ENCODE data around the gene TIMM44. TPM values are rescaled to one million over a fixed set of nuclear protein-coding genes. Genes with fewer than 3 reads are reported as not detected.

Gene TIMM44
- total and polyA plus RNA-seq, 2 experiments from 2014 or later: 52.0 to 92.4 TPM

DNA sequence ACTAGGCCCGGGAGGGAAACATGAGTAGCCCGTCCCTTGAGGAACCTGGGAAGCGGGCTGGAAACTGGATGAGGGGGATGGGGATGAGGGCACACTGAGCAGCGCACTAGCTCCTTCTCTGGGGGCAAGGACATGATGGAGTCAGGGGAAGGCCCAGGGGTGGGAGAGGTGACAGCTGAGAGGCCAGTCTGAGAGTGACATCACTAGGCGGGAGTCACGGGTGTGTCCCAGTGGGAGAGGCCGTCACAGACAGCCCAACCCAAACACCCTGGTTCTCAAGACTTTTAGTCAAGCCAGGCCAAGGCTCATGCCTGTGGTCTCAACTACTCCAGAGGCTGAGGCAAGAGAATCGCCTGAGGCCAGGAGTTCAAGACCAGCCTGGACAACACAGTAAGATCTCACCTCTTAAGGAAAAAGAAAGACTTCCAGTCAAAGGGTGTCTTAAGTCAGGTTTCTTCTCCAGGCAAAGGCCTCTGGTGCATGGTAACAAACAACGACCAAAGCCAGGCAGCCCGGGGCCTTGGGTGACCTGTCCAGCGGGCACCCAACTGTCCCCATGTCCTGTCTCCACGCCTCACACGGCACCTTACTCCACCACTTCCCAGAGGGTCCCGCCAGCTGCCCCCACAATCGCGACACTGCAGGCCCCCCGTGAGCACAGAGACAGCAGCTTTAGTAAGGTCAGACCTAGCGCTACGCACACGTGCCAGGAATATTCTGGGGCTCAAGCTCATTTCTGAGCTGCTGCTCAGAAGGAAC is 25.5 kb upstream of the TIMM44 start:
- Histone ChIP-seq H3K4me1 (ENCODE audit: low read depth) (no peaks in the 10 kb centered on the region), H3K27ac (no peak overlapping the region), H3K9me3 (ENCODE audit: low read depth) (no peaks in the 10 kb centered on the region), H3K27me3 (no peaks in the 10 kb centered on the region), H3K36me3 (peaks cover 38% of the 10 kb centered on the region), H3K4me3 (no peak overlapping the region)
- no peak for DNase-seq (ENCODE audit: low read depth in 1 of 2, low spot score in 1 of 2)
- no peak for TF ChIP-seq CTCF (IDR thresholded peaks at IDR 0.05; ENCODE audit: low read depth, low read length)

GRCh38 chr19:7968008-7968795 is 24.7 kb upstream of the TIMM44 start:
- peaks cover 34% of the 10 kb centered on the region for H3K36me3 ChIP-seq

DNA sequence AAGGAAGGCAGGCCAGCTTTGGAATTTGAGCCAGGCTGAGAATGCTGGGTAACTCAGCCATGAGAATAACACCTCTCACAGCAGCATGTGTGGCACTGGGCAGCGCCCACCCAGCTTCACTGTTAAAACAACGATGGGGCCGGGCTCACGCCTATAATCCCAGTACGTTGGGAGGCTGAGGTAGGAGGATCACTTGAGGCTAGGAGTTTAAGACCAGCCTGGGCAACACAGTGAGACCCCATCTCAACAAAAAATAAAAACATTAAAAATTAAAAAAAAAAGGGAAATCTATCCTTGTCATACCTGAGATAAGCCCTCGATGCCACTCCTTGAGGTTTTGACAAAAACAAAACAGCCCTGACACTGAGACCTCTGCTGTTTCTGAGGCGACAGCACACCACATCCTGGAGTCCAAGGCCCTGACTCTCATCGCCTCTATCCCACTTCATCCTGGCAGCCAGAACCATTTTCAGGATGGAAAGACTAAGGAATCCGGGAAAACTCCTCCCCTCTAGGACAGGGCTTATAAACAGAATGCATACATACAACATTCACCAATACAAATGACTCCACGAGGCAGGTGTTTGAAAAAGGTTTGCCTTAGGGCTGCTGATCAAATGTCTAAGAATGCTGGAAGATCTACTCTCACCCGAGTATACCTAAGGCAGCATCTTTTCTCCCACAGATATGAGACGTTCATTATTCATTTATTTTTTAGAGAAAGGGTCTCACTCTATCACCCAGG is 22.6 kb upstream of the TIMM44 start:
- H3K9me3 ChIP-seq (ENCODE audit: low read depth): no peaks in the 10 kb centered on the region
- no peak overlapping the region for H3K27ac ChIP-seq
- TF ChIP-seq CTCF (IDR thresholded peaks at IDR 0.05; ENCODE audit: low read depth, low read length): no peak
- no peak overlapping the region for H3K4me3 ChIP-seq
- DNase-seq (ENCODE audit: low read depth in 1 of 2, low spot score in 1 of 2): no peak
- H3K36me3 ChIP-seq: peaks cover 41% of the 10 kb centered on the region
- H3K4me1 ChIP-seq (ENCODE audit: low read depth): no peaks in the 10 kb centered on the region
- no peaks in the 10 kb centered on the region for H3K27me3 ChIP-seq

More at GRCh38 chr19:7968008-7968795, 24.7 kb upstream of the TIMM44 start:
- Histone ChIP-seq H3K4me3 (no peak overlapping the region), H3K27me3 (no peaks in the 10 kb centered on the region), H3K4me1 (ENCODE audit: low read depth) (no peaks in the 10 kb centered on the region), H3K9me3 (ENCODE audit: low read depth) (no peaks in the 10 kb centered on the region), H3K27ac (no peak overlapping the region)
- TF ChIP-seq CTCF (IDR thresholded peaks at IDR 0.05; ENCODE audit: low read depth, low read length): no peak
- no peak for DNase-seq (ENCODE audit: low read depth in 1 of 2, low spot score in 1 of 2)

- no peaks in the 10 kb centered on the region for H3K27me3 ChIP-seq
- H3K4me3 ChIP-seq: no peak overlapping the region
- no peak overlapping the region for H3K27ac ChIP-seq
- no peak for DNase-seq (ENCODE audit: low read depth in 1 of 2, low spot score in 1 of 2)
- H3K4me1 ChIP-seq (ENCODE audit: low read depth): no peaks in the 10 kb centered on the region
- H3K9me3 ChIP-seq (ENCODE audit: low read depth): no peaks in the 10 kb centered on the region
- no peak for TF ChIP-seq CTCF (IDR thresholded peaks at IDR 0.05; ENCODE audit: low read depth, low read length)
- H3K36me3 ChIP-seq: peaks cover 48% of the 10 kb centered on the region
Measured at GRCh38 chr19:7965259-7965841, 21.9 kb upstream of the TIMM44 start.

DNA sequence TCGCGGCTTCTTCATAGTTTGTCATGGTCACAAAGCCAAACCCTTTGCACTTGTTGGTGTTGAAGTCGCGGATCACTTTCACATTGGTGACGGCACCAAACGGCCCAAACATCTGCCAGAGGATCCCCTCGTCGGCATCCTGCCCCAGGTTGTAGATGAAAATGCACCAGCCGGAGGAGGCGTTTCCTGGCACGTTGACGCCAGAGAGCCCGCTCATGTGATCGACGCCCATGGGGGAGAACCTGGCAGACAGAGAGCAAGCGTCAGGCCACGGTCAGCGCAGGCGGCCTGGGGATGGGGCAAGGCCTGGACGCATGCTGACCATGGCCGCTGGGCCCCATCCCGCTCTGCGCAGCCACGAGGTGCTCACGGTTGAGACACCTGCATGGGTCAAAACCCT is 20.1 kb upstream of the TIMM44 start:
- H3K36me3 ChIP-seq: peaks cover 48% of the 10 kb centered on the region
- H3K27me3 ChIP-seq: no peaks in the 10 kb centered on the region
- no peaks in the 10 kb centered on the region for H3K9me3 ChIP-seq (ENCODE audit: low read depth)
- H3K4me3 ChIP-seq: no peak overlapping the region
- H3K27ac ChIP-seq: peak overlapping the region; percentile 28
- H3K4me1 ChIP-seq (ENCODE audit: low read depth): no peaks in the 10 kb centered on the region
- DNase-seq (ENCODE audit: low read depth in 1 of 2, low spot score in 1 of 2): no peak
- TF ChIP-seq CTCF (IDR thresholded peaks at IDR 0.05; ENCODE audit: low read depth, low read length): no peak

All from cardiac muscle cell (in vitro differentiated cells and primary cell).